GM23248 (cell line): ENCODE results near the gene PRSS23.

ENCODE experiments used
- EZH2 ChIP-seq: fragments of 200-600 bp; sonication (generic); IDR thresholded peaks from 2 replicates; pipeline ENCODE4 v1.6.1; 2018; ENCODE audit warnings: antibody characterized with exemption, mild to moderate bottlenecking; ENCODE audit not compliant: insufficient read depth, poor library complexity, severe bottlenecking
- EZH2phosphoT487 ChIP-seq: fragments of 200-600 bp; sonication (generic); IDR thresholded peaks from 2 replicates; pipeline ENCODE4 v1.6.1; 2018; ENCODE audit warnings: antibody characterized with exemption, moderate library complexity, mild to moderate bottlenecking, low read depth; ENCODE audit not compliant: insufficient read depth

DNA sequence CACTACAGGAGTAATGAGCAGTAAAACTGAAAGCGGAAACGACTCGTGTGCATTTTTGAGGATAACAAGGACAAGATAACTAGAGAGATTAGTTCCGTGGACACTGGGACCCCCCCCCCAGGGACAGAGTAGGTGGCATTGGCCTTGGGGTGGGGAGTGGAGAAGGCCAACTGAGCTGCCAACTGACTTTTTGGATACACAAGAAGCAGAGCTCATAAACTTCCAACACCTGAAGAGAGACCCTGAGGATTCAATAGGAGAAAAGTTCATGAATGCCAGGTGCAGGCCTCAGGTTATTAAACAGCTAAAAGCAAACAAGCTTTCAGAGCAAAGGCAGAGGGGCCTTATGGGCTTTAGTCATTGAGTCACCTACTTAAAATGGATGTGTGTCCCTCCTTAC lies 17.6 kb upstream of the PRSS23 start:
- TF ChIP-seq EZH2phosphoT487, result no peak
- no peak for TF ChIP-seq EZH2
